ENCODE measurements around the gene BANP.
"Not testable (repeated sequence)": the region's sequence is repeated elsewhere in the genome, so short reads cannot be mapped to it uniquely, and the experiment has no call there.

Gene BANP

GRCh38 chr16:87950765-87951551 is at the start of gene BANP:
Gene BANP (plus strand): TSS chr16:87951434. CDS start chr16:87975116, 23,682 bp downstream.
- DNase-seq = peak; percentile 91

- DNase-seq = not testable (repeated sequence)
Measured at GRCh38 chr16:87904963-87905362, 46.3 kb upstream of the BANP start.

- not testable (repeated sequence) for DNase-seq
Measured at GRCh38 chr16:87905521-87905920, 45.7 kb upstream of the BANP start.

- not testable (repeated sequence) for DNase-seq
Measured at GRCh38 chr16:87908101-87908500, 43.1 kb upstream of the BANP start.

GRCh38 chr16:87909203-87909935 is 41.9 kb upstream of the BANP start:
- DNase-seq = peak; percentile 86

GRCh38 chr16:87911106-87911763 is 40.0 kb upstream of the BANP start:
- not testable (repeated sequence) for DNase-seq

- not testable (repeated sequence) for DNase-seq
Measured at GRCh38 chr16:87912691-87913090, 38.5 kb upstream of the BANP start.

- not testable (repeated sequence) for DNase-seq
Measured at GRCh38 chr16:87914021-87914725, 37.1 kb upstream of the BANP start.

GRCh38 chr16:87914812-87915211 is 36.4 kb upstream of the BANP start:
- no peak for DNase-seq

GRCh38 chr16:87917503-87917902 is 33.7 kb upstream of the BANP start:
- no peak for DNase-seq

GRCh38 chr16:87918338-87918737 is 32.9 kb upstream of the BANP start:
- no peak for DNase-seq

- DNase-seq = no peak
Measured at GRCh38 chr16:87918866-87919680, 32.2 kb upstream of the BANP start.

- DNase-seq = no peak
Measured at GRCh38 chr16:87919681-87919994, 31.6 kb upstream of the BANP start.

GRCh38 chr16:87921236-87921773 is 29.9 kb upstream of the BANP start:
- no peak for DNase-seq

GRCh38 chr16:87922250-87922871 is 28.9 kb upstream of the BANP start:
- DNase-seq = no peak

GRCh38 chr16:87924041-87924810 is 27.0 kb upstream of the BANP start:
- no peak for DNase-seq

- DNase-seq = no peak
Measured at GRCh38 chr16:87924811-87925670, 26.2 kb upstream of the BANP start.

GRCh38 chr16:87926246-87927194 is 24.7 kb upstream of the BANP start:
- DNase-seq = peak; percentile 28
